Glomerular endothelial cell (primary cell): Measurements from ENCODE around the gene PRKD3. TPM values are rescaled to one million over a fixed set of nuclear protein-coding genes. Genes with fewer than 3 reads are reported as not detected.

Source experiments
- DNase-seq: peaks from one replicate; pipeline ENCODE4 v3.0.0-alpha.2; 2011; ENCODE audit warnings: low read depth, low spot score; ENCODE audit errors: extremely low read depth
- total RNA-seq: library from RNA; depleted of rRNA; stranded (reverse); fragments of >200 nt; gene quantifications from 2 replicates; pipeline ENCODE4 v1.2.3, GENCODE V29; 2015

PRKD3 gene
- total RNA-seq, 1 donor from 2014 or later = 42.6 TPM

DNA sequence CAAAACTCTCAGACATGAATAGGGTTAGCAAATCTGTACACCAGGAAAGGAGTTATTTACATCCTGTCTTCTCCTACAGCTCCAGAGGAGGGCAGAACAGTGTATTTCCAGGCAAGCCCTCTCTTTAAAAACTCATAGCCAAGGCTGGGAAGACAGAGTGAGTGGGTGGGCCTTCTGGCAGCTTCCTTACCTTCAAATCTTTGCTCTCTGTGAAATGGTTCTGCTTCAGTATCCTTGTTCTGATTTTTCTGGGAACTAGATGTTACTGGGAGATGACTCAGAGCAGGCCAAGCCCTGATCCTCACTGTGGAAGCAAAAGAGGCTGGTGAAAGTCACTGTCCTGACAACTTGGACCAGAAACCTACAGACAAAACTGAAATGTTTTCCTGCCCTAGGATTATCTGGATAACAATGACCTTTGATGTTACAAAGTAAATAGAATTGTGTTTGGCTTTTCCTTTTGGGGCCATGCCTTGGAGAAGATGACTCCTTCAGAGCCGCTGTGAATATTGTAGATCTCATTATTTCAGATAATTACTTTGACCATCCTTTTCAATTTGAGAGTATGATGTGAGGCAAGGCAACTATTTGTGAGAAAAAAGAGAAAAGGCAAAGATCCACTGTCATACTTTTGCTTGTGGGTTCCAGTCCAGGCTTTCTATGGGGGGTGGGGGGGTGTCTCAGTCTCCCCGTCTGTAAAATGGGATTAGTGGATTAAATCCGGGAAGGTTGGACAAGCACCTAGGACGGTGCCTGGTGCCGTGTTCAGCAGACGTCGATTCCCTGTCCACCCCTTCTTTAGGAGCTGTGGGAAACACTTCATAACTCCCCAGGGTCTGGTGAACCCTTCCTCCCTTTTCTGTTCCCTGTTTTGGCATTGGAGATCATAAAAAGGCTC, 19.2 kb upstream of the PRKD3 start:
- no peak for DNase-seq

GRCh38 chr2:37342591-37343220, 18.1 kb upstream of the PRKD3 start:
- DNase-seq = no peak

- no peak for DNase-seq
These were observed 16.0 kb upstream of the PRKD3 start for GRCh38 chr2:37340637-37341036.

GRCh38 chr2:37338933-37339332, 14.3 kb upstream of the PRKD3 start:
- no peak for DNase-seq

DNA sequence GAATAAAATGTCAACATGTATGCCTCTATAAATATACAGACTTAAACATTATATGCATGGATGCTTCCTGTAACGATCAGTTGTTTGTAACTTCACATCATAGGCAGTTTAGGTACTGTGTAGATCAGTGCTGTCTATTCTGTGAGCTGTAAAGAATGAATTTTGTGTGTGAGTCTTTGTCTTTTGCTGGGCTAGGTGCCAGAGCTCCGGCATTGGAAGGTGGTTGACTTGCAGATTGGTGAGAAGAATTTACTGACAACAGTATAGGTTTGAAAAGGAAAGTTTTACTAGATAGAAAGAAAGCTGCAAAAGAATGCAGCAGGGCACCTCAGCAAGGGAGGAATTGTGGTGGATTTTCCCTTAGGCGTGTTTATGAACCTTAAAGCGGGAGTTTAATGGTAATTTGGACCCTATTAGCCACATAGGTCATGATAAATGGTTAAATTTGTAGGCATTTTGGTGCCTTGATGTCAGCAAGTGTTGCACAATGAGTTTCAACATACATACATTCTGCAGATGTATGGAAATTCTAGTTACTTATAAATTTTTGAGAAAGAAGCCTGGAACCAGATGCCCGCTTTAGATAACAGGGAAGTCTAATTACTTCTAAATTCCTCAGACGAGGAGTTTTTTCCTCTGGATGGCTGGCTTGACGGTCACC, 13.1 kb upstream of the PRKD3 start:
- DNase-seq = no peak

GRCh38 chr2:37335604-37336003, 11.0 kb upstream of the PRKD3 start:
- DNase-seq = no peak

DNA sequence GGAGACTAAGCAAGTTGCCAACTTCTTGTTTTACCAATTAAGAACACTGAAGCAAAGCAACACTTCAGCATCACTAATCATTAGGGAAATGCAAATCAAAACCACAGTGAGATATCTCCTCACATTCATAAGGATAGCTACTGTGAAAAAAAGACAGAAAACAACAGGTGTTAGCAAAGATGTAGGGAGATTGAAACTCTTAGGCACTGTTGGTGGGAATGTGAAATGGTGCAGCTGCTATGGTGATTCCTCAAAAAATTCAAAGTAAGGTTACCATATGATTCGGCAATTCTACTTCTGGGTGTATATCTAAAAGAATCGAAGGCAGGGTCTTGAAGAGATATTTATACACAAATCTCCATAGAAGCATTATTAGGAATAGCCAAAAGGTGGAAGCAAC, 8.6 kb upstream of the PRKD3 start:
- DNase-seq = no peak

DNA sequence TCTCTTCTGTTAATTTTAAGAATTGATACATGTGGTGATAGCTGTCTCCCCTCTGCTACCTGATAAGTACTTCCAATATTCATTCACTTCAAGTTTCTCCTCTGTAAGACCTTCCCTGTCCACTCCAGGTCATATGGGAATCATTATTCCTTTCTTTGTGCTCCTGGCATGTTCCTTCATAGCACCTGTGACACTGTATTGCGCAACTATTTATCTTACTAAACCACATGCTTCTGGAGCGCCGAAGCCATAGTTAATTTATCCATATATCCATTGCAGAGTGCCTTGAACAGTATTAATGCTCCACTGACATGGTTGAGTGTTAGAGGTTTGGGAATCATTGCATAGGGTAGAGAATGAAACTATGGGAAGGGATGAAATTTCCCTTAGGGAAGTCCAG, 7.9 kb upstream of the PRKD3 start:
- no peak for DNase-seq

- no peak for DNase-seq
These were observed 6.0 kb upstream of the PRKD3 start for GRCh38 chr2:37330681-37331080.

DNA sequence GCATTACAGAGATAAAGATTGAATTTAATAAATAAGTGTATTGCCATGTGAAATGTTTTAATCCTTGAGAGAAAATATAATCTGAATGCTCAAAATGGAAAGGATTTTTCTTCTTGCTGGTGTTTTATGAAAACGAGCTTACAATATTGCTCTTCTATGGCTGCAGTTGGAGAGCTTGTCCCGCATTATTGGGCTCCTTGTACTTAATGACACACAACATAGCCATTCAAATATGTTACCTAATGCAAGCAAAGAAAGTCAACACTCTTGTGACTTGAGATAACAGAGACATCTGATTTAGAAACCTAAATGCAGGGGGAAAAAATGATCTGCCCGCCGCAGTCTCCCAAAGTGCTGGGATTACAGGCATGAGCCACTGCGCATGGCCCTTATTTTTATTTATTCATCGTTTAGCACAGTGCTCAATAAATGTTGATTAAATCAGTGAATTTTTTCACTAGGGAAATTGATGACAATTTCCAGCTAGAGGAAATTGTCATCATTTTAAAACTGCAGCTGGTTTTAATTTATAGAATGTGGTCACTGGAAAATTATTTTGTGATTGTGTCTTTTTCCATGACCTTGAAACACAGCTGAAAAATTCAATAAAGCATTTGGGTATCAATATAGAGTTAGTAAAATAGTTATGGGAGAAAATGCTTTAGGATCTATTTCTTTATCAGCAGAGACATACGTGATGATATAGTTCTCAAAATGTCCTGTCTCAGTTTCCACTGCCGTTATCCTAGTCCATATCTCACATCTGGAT, 2.4 kb upstream of the PRKD3 start:
- DNase-seq = no peak

DNA sequence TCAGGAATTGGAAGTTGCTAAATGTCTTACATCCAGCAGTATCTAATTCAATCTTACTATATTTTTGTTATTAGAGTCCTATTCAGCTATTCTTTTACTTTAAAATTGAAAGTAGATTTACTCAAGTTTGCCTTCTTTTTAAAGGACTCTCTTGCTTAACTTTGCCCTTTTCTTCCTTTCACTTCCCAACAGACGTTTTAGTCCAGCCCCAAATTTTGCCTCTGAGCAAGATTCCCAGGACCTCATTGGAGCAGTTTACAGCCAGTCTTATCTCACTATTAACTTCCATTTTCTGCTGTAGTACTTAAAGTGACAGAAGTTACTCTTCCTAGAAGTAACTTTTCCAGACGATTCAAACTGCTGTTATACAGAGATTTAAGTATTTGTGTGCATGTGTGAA, 1.7 kb upstream of the PRKD3 start:
- DNase-seq = no peak

- no peak for DNase-seq
These were observed 1.0 kb upstream of the PRKD3 start for GRCh38 chr2:37325625-37326071.

- no peak for DNase-seq
These were observed 172 bp downstream of the PRKD3 start for GRCh38 chr2:37324536-37324785.

DNA sequence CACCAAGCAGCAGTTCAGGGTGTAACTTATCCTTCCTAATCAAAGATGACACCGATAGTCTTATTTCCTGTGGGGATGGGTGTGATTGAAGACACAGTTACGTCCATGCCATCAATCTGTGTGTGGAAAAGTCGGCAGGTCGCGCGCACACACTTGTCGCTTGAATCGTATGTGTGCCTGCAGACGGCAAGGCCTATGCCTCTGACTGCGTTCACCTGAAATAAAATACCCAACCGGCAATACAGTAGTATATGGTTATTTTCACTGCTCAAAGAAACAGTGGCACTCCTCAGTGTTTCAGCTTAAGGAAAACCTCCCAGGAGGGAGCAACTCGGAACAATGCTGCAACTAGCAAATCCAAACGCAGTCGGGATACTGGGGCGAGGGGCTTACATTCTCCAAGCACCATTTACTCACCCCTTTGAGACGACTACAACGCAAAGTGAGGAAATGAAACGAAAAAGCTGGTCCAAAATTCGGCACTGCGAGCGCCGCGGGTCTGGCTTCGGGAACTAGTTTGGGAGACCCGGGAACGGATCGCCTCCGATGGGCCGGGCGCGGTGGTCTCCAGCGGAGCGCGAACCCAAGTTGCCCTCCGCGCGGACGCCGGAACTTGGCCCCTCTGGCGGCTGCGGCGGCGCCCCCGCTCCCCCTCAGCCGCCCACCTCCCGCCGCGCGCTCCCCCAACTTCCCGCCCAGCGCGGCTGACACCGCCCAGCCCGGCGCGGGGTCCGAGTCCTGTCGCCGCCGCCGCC, 675 bp downstream of the PRKD3 start:
- DNase-seq = no peak

DNA sequence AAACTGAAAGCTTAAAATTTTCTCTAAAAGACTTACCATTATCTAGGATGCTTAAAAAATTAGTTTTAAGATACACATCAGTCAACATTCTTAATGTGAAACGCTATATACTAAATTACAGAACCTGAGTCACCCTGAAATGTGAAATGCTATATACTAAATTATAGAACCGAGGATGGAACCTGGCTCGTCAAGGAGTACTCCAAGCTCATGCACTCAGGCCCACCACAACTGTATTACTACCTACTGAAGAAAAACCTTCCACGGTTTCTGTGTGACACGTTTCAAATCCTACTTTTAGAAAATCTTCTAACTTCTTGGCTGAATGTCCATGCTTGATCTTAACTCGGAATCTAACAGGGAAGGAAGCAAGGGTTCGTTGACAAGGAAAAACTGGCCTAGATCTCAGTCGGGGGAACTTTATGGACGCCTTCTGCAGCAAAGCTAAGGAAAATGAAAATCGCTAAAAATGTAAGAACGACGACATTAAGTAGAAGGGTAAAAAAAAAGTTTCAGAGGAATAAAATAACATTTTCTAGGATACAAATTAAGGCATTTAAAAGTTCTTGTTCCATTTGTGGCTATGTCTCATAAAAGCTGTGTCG, 1.4 kb downstream of the PRKD3 start:
- no peak for DNase-seq

- DNase-seq = no peak
These were observed 2.3 kb downstream of the PRKD3 start for GRCh38 chr2:37322368-37322767.

DNA sequence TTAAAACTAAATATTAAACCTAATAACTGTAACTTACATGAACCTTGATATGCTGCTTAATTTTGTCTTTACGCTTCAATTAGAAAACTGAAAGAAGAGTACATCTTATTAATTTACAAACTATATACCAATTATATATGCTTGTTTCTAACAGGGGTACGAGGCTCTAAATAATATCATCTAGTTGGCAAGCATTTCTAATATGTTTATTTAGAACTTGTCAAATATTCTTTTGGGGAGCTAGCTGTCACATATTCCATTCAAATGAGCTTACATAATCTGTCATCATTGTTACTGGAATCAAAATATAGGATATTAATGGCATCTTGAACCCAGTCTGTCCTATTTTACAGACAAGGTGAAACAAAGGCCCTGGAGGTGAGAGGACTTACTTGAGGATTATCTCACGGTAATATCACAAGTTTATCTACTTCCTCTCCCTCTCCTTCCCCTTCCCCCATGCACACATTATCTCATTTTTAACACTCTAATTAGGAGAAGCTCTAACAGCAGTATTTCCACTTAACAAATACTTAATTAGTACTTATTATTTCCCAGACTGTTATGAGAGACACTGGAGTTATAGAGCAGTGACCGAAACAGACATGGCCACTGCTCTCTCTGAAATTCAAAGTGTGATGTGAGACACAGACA, 3.5 kb downstream of the PRKD3 start:
- DNase-seq = no peak

DNA sequence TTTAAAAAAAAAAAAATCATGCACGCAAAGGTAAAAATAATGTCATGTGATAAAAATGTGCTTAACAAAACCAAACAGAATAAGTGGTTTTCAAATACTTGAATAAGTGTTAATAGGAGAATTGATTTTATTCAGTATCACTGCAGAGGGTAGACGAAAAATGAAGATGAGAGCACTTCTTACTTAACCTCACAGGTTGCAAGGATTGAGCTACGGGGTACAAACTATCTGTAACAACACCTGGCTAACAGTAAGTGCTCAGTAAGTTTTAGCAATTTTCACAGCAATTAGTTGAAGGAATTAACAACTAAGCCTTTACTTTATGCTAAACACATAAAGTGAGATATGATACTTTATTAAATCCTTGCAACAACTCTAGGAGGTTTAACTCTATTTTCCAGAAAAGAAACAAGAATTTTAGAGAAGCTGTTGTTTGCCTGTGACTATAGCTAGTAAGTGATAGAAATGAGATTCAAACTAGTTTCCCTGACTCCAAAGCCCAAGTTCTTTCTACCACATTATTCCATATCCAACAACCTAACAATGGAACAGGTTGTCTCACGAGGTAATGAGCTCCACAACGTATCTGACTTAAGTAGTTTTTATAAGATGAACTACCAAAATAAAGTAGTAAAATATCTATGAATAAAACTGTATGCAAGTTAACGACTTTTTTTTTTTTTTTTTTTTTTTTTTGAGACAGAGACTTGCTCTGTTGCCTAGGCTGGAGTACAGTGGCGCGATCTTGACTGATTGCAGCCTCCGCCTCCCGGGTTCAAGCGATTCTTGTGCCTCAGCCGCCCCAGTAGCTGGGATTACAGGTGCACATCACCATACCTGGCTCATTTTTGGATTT, 4.7 kb downstream of the PRKD3 start:
- no peak for DNase-seq

- no peak for DNase-seq
These were observed 6.2 kb downstream of the PRKD3 start for GRCh38 chr2:37318401-37318800.
